ENCODE measurements around the gene KLF4.
A peak's percentile ranks its signal among the peaks of the same experiment; 100 is the strongest.

KLF4 gene

GRCh38 chr9:107487521-107488374, 1.8 kb downstream of the KLF4 start:
- DNase-seq (ENCODE audit: low spot score) = no peak

DNA sequence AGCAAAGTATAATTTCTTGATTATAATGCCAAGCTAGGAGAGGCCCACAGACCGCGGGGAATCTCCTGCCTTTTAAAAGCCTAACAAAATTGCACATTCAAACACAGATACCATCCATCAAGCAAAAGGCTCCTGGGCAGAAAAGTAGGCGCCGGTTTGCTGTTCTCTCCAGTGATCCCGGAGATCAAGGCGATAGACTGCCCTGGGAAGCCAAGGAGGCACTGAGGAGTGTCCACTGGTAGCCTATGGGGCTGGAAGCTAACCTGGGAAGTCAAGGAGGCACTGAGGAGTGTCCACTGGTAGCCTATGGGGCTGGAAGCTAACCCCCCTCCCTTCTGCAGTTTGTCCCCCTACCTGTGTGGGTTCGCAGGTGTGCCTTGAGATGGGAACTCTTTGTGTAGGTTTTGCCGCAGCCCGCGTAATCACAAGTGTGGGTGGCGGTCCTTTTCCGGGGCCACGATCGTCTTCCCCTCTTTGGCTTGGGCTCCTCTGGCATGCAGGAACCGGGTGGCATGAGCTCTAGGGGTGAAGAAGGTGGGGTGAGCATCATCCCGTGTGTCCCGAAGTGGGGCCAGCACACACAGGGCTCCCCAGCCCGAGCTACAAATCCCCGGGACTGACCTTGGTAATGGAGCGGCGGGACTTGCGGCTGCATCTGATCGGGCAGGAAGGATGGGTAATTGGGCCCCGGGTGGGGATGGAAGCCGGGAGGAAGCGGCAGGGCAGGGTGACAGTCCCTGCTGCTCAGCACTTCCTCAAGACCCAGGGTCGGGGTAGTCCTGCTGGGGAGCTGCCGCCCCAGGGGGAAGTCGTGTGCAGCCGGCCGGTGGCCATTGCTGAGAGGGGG, 2.7 kb downstream of the KLF4 start:
- DNase-seq (ENCODE audit: low spot score) = no peak

DNA sequence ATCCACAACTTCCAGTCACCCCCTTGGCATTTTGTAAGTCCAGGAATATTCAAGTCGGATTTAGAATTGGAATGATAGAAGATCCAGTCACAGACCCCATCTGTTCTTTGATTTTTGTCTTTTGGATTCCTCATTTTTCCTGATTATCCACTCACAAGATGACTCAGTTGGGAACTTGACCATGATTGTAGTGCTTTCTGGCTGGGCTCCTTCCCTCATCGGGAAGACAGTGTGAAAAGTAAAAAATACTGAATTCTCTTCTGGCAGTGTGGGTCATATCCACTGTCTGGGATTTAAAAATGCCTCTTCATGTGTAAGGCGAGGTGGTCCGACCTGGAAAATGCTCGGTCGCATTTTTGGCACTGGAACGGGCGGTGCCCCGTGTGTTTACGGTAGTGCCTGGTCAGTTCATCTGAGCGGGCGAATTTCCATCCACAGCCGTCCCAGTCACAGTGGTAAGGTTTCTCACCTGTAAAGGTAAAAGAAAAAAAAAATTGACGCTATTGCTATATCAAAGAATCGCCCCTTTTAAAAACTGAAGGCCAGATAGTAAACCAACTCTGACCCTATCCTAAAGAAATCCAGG, 4.0 kb downstream of the KLF4 start:
- DNase-seq (ENCODE audit: low spot score) = no peak

DNA sequence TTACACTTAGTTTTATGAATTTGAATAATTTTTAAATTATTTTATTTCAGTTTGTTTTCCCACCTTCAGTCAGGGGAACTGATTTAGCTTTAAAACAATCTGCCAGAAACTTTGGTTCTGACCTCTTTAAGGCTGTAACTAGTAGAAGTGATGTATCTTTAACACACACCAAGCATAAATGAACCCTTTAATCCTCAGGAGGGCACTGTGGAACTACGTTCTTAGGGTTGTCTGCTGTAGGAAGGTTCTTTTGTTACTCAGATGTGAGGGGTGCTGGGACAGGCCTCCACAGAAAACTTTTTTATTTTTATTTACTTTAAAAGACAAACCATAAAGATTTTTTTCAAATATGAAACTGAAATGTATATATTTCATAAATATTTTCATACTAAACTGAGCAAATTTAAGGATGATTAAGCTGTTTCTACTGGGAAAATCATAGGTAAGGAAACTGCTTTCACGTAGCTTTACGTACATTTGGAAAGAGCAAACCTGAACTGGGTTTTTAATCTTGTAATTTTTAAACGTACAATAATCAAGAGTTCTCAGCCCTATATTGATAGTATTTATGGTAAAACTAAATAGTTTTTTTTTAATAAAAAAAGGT, 5.3 kb downstream of the KLF4 start:
- DNase-seq (ENCODE audit: low spot score) = peak; percentile 53

DNA sequence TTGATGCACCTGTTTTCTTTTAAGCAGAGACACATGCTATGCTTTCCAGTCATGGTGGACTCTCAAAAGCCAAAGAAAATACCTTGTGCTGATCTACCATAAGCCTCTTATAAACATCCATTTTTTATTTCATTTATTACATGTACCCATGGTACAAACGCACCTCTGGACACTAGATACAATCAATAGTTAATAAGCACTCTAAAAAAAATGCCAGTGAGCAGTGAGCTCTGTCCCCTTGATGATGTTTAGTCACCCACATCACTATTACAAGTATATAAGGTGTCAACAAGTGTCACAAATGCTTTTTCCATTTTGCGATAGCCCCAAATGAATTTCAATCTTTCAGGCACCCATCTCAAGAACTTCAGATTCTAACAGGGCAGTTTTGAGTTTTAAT, 5.9 kb downstream of the KLF4 start:
- DNase-seq (ENCODE audit: low spot score) = no peak

GRCh38 chr9:107481035-107481434, 8.5 kb downstream of the KLF4 start:
- no peak for DNase-seq (ENCODE audit: low spot score)

DNA sequence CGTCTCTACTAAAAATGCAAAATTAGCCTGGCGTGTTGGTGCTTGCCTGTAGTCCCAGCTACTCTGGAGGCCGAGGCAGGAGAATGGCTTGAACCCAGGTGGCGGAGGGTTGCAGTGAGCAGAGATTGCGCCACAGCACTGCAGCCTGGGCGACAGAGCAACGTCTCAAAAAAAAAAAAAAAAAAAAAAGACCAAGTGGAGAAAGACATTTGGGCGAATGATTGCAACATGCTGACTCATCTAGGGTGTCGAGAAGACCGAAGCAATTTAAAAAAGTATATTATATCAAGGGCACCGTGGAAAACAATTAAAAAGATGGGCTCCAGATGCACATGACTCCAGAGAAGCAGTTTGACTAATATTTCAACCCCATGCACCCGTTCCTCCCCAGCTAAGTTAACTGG, 9.2 kb downstream of the KLF4 start:
- DNase-seq (ENCODE audit: low spot score) = peak; percentile 46

- no peak for DNase-seq (ENCODE audit: low spot score)
Observed at GRCh38 chr9:107478805-107479204, 10.8 kb downstream of the KLF4 start.

- DNase-seq (ENCODE audit: low spot score) = no peak
Observed at GRCh38 chr9:107474124-107474523, 15.4 kb downstream of the KLF4 start.

- no peak for DNase-seq (ENCODE audit: low spot score)
Observed at GRCh38 chr9:107472581-107473340, 16.8 kb downstream of the KLF4 start.

GRCh38 chr9:107471552-107471951, 18.0 kb downstream of the KLF4 start:
- DNase-seq (ENCODE audit: low spot score) = peak; percentile 46

DNA sequence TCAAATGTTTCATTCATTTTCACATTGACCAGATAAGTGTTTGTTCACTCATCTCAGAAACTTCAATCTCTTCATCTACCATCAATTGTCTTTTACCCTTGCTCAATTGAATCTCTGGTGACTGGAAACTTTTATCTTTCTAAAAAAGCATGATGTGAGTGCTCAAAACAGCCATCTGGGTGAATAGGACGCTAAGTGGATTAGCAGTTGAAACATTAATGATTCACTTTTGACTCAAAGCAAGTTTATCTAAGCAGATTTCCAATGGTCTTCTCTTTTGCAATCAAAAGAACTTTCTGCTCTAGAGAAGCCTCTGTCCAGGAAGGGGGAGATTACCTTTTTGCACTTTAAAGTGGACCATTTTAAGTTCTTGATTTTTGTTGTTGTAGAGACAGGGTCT, 22.2 kb downstream of the KLF4 start:
- no peak for DNase-seq (ENCODE audit: low spot score)

- DNase-seq (ENCODE audit: low spot score) = no peak
Observed at GRCh38 chr9:107466826-107467225, 22.7 kb downstream of the KLF4 start.

DNA sequence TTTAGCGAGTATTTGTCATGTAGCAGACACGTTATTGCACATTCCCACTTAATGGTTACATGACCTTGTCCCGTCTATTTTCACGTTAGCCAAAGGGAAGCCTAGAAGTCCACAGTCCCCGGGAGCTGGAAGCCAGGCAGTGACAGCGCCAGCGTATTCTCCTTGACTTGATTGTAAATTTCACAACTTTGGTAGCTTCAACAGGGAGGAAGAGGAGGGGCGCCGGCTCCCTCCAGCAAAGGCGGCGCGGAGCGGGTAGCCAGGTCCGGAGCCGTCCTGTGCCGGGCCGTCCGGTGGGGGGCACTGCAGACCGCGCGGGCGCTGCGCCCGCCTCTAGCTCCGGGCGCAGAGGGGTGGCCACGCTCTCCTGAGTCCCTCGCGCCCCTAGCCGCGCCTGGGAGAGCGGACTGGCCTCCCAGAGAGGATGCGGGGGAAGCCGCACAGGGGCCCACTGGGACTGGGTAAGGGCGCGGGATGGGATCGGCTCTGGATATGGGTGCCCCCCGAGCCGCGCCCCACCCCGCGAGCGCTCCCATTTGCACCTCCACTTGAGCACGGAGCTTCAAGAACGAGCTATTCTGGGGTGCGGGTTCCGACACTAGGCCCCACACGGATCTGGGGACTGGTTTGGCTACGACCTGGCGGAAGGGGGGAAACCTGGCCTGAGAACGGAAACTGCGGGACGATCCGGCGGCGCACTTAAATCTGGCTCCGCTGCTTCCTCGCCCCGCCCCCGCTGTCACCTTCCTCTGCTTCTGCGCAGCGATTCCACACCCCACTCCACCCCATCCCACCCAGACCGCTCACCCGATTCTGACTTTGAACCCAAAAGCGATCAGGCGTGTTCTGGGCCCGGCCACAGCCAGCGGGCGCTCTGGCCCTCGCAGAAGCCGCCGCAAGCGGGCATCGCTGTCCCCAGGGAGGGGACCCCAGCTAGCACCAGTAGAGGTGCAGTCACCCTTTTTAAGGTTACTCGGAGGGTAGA, 23.8 kb downstream of the KLF4 start:
- DNase-seq (ENCODE audit: low spot score) = peak; percentile 76

DNA sequence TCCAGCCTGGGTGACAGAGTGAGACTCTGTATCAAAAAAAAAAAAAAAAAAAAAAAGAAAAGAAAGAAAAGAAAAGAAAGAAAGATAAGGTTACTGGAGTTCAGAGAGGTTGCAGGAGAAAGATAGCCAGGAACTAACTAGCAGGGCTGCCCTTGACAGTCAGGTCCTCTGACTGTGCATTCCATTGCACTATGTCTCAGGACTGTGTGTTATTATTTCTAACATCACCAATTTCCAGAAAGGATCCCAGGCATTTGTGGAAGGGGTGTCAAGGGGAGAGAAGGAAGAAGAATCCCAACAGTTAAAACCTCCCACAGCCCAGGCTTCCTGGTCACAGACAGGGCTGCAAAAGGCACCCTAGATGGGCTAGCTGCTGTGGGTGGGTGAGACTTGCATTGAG, 25.1 kb downstream of the KLF4 start:
- DNase-seq (ENCODE audit: low spot score) = peak; percentile 28

GRCh38 chr9:107462691-107463090, 26.9 kb downstream of the KLF4 start:
- no peak for DNase-seq (ENCODE audit: low spot score)

- DNase-seq (ENCODE audit: low spot score) = no peak
Observed at GRCh38 chr9:107460153-107461023, 29.2 kb downstream of the KLF4 start.

- no peak for DNase-seq (ENCODE audit: low spot score)
Observed at GRCh38 chr9:107455425-107456135, 34.0 kb downstream of the KLF4 start.

- no peak for DNase-seq (ENCODE audit: low spot score)
Observed at GRCh38 chr9:107453479-107453878, 36.1 kb downstream of the KLF4 start.
